NCI-H2196 (cell line): ENCODE measurements around the gene PEX1.
"Not testable (repeated sequence)": the region's sequence is repeated elsewhere in the genome, so short reads cannot be mapped to it uniquely, and the experiment has no call there.

Source experiments
- DNase-seq: peaks from one replicate; lab custom pipeline; 2025; ENCODE audit not compliant: unreplicated experiment; lab: John Stamatoyannopoulos, UW

The PEX1 gene

DNA sequence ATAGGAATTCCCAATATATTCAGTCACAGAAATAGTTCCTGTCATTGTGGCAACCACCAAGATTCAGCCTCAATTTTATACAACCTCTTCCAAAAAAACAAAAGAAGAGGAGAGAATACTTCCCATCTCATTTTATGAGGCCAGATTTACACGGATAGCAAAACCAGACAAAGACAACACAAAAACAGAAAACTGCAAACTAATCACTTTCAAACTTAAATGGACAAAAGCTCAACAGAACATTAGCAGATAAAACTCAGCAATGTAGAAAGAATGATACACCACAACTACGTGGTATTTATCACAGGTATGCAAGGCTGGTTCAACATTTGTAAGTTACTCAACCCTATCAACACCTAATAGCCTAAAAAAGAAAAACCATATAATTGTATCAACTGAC lies 22.0 kb downstream of the PEX1 start:
- DNase-seq, result no peak

DNA sequence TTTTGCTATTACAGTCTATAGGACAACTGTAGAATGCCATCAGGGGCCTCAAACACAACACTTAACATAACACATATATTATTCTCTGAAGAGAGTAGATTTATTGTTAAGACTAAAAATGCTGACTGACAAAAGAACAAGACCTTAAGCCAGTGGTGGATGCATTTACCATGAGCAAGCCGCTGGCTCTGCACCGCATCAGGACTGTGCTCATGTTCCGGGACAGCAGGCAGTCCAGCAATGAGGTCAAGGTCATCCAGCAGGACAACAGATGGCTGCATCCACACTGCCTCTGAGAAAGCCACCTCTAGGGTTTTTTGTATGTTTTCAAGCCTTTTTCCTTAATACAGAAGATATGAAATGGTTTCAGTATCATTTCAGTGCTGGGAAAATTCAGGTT lies 23.8 kb downstream of the PEX1 start:
- no peak for DNase-seq

DNA sequence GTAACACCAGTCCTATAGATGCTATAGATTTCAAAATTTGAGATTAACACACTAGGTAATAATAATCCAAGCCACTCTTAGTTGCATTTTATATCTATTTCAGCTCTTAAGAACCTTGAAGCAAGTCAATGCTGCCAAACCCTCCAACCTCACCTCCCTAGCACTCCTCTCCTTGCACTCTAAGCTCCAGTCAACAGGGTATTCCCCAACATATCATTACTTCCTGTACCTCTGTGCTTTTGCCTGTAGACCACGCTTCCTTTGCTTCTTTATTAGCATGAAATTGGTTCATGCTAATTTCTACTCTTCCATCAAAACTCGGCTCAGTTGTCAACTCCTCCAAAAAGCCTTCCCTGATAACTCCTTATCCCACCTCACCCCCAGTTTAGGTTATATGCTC lies 24.6 kb downstream of the PEX1 start:
- DNase-seq, result no peak

DNA sequence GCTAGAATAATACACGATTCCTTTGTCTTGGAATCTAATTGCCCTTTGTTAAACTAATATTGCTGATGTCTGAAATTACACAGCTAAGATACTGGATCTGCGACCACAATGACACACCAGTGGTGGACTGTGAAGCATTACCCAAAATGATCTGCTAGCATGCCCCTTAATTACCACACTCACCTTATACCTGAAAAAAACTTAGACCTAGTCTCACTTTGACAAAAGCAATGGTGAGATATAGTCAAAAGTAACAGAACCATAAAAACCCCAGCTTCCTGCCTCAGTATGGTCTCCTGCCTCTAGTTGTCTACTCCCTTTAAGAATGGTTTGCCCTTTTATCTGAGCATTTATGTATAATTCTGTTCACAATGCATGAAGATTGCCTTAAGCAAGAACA lies 29.8 kb downstream of the PEX1 start:
- no peak for DNase-seq

DNA sequence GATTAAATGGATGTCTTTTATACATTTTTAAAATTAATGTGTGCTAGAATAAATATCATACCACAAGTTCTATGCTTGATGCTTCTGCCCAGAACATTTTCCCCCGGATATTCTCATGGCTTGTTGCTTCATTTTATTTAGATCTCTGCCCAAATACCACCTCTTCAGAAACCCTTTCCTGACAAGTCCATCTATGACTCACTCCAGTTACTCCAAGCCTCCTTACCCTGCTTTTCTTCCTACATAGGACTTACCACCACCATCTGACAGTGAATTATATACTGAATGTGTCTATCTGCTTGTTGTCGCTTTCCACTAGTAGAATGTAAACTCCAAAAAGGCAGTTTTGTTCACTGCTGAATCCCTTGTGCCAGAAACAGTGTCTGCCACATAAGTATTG lies 31.4 kb downstream of the PEX1 start:
- DNase-seq, result no peak

DNA sequence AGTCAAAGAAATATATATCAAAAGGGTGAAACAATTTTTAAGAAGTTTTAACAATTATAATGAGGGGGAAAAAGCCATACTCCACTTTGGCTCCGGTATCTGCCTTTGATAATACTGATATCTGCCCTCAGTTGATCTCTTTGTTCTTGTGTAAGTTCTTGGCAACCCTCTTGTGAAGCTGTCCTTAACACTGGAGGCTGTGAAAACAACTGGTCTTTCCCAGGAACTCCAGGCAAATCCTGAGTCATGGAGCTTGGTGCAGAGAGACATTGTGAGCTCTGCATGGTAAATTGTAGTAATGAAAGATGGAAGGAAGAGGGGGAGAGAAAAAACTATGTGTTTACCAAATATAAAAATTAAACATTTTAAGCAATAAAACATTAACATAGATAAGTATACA lies 38.7 kb downstream of the PEX1 start:
- DNase-seq, result no peak

DNA sequence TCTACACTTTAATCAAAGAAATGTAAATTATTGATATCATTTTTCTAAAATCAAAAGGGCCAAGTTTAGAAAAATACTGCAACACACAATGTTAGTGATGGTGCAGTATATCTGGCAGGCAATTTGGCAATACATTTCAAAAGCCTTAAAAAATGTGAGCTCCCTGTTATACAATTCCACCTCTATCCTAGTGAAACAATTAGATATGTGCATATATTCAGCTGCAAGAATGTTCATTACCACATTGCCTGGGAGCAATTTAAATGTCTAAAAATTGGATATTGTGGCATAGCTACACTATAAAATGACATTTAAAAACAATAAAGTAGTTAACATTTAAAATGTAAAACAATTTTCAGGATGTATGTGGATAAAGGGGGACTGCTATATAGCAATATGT lies 40.5 kb downstream of the PEX1 start:
- DNase-seq, result no peak

DNA sequence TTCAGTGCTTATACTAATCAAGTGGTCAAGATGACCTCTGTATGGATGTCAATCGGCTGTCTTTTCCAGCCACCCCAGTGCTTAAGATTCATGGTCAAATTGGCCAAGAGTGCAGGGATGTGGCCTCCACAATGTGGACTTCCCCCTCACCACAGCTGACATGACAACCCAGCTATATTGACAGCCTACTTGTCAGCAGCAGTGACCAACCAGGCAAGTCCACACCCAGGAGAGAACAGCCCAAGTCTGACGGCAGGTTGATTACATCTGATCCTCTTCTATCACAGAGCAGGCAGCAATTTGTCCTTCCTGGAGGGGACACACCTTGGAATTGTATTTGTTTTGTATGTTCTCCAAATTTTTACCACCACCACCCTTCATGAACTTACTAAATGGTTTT lies 42.3 kb downstream of the PEX1 start:
- no peak for DNase-seq

DNA sequence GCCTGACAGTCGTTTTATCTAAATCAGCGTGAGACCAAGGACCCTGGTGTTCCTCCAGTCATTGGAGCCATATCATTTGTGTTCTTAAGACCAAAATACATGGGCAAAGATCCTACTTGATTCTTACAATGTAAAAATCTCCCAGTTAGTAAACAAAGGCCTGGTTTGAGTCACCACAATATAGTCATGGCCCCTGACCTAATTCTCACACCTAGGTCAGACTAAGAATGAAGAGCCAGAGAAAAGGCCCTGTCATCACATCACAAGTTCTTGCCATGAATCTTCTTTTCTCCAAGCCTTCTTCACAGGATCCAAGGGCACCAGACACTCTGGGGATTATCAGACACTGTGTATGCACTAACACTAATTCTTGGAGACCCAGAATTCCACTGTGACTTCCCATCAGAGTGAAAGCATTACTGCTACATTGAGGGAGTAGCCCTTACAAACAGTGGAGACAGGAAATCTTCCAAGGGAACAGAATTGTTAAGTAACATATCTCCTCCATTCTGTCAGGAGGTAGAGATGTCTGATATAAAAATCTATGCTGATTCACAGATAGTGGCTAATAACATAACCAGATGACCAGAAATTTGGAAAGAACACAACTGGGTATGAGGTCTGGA lies 42.9 kb downstream of the PEX1 start:
- no peak for DNase-seq

DNA sequence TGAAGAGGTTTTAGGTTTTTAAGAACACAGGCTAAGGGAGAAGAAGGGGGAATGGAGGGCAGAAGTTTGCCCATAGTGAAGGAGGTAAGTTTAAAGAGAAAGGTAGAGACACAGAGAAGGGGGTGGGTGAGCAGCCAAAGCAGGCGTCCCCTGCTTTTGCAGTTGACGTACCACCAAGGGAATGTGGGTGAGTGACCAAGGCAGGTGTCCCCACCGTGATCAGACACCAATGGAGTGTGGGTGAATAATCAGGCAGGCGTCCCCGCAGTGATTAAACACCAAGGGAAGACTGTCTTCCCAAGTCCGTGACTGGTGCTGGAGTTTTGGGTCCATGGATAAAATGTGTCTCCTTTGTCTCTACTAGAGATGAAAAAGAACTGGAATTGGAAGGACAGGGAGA lies 44.1 kb downstream of the PEX1 start:
- not testable (repeated sequence) for DNase-seq

DNA sequence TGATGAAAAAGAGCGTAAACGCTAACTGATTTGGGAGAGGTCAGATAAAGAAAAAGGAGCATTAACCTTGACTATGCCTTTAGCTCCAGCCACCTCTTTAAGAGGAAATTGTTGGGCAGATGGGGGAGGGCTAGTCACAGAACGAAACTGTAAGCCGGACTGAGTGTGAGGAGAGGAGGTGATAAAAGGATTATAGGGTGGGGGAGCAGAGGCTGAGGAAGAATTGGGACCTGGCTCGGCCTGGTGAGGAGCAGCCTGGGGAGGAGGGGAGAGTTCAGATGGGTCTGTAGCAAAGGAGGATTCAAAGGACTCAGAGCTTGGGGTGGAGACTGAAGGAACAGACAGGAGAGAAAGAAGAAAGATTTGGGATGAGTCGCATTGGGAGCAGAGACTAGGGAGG lies 44.7 kb downstream of the PEX1 start:
- not testable (repeated sequence) for DNase-seq

DNA sequence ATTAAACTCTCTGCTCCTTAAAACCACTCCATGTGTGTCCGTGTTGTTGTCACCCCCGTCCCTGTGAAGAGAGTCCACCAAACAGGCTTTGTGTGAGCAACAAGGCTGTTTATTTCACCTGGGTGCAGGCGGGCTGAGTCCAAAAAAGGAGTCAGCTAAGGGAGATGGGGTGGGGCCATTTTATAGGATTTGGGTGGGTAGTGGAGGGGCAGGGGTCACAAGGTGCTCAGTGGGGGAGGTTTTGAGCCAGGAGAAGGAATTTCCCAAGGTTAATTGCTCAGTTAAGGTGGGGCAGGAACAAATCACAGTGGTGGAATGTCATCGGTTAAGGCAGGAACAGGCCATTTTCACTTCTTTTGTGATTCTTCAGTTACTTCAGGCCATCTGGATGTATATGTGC lies 49.2 kb downstream of the PEX1 start:
- DNase-seq, result not testable (repeated sequence)

DNA sequence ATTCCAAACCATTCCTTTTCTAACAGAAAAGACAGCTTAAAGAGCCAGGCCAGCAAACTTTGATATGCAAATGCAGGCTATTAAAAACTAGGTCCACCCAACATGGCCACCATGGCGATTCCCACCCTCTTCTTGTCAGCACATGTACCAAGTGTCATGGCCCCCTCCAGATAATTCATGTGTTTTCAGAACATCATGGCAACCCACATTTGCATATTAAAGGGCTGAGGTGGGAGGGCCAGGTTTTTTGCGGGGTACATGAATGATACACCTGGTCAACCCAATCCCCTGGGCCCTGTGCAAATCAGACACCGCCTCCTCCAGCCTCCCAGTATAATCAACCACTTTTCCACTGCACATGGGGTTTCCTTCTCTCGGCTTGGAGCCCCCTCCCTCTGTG lies 49.6 kb downstream of the PEX1 start:
- DNase-seq, result no peak

DNA sequence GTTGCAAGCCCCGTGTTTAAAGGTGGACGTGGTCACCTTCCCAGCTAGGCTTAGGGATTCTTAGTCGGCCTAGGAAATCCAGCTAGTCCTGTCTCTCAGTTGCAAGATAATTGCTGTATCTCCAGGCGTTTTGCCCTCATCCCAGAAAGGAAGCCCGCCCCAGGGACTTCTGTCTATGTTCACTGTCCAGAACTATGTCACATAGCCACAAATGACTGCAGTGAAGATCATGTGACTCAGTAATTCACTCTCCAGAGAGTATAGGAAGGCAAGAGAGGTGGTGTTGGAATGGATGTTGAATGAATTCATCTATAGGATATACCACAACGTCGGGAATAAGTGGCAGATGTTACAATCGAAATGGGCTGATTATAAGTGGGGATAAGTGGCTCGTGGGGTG lies 50.2 kb downstream of the PEX1 start:
- DNase-seq, result no peak

DNA sequence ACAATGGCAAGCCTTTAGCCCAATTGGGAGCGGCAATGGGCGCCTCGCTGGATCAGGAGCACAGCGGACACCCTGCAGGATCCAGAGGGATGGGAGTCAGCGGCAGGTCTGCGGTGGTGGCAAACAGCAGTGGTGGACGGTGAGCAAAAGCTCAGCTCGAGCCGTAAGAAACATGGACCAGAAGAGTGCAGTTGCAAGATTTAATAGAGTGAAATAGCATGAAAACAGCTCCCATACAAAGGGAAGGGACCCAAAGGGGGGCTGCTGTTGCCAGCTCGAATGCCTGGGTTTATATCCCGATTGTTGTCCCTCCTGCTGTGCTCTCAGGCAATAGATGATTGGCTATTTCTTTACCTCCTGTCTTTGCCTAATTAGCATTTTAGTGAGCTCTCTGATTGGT lies 50.6 kb downstream of the PEX1 start, which contains the start of gene ERVW-1:
TSS of gene ERVW-1 (minus strand) at position 266 of the 400 bp plus-strand sequence. CDS start 7,565 bp downstream, outside the sequence.
- DNase-seq, result not testable (repeated sequence)

DNA sequence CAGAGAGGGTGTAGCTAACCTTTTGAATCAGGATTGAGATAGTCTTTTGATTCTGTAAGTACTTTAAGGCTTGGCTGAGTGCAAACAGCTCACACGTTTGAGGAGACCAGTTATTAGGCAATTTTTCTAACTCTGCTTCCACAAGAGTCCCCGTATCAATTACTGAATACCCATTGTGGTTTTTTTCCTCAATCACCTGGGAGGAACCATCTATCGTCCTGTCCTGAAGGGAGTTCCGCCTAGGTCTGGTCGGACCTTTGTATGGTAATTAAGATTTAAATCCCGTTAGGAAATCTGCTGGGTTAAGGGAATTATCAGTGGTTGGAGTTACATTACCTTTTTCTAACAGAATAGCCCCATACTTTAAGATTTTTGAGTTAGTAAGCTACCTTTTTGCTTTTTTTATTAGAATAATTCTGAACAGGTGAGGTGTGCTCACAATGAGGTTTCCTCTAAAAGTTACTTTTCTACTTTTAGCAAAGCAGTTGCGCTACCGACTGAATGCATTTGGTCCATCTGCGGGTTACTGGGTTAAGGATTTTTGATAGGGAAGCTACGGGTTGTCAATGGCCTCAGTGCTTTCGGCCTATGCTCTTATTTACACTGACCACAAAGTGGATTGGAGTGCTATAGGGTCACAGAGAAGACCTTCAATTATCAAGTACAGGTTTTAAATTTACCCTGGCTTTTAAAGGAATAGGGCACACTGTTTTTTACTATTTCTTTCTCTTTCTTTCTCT lies 52.3 kb downstream of the PEX1 start:
- not testable (repeated sequence) for DNase-seq

DNA sequence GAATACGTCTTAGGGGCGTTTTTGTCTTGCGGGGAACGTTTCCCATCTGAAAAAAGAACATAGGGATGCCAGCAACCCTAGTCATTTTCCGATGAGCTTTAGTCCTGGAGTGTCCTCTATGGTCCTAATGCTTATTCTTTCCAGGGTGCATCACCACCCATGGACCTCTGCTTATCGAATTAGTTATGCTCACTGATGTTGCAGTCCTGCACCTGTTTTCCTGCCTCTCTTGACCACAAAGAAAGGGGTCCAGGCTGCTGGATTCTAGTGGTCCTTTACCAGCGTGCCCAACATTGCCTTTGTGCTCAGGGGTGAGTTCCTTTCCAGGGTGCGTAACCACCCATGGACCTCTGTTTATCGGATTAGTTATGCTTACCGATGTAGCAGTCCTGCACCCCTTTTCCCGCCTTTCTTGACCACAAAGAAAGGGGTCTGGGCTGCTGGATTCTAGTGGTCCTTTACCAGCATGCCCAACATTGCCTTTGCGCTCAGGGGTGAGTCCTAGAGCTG lies 53.0 kb downstream of the PEX1 start:
- DNase-seq, result not testable (repeated sequence)

DNA sequence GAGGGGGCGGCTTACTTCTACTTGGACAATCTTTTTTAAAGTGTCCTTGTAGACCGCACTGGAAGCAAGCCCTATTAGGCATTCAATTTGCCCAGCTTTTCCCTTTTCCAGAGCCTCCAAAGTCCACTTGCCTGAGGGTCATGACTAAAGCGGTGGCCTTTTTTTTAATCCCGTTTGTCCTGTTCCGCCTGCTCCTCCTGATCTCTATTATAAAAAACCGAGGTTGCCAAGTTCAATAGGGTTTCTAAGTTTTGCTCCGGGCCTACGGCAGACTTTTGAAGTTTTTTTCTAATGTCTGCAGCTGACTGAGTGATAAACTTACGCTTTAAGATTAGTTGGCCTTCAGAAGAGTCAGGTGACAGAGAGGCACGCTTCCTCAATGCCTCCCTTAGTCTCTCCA lies 54.3 kb downstream of the PEX1 start:
- DNase-seq, result not testable (repeated sequence)

DNA sequence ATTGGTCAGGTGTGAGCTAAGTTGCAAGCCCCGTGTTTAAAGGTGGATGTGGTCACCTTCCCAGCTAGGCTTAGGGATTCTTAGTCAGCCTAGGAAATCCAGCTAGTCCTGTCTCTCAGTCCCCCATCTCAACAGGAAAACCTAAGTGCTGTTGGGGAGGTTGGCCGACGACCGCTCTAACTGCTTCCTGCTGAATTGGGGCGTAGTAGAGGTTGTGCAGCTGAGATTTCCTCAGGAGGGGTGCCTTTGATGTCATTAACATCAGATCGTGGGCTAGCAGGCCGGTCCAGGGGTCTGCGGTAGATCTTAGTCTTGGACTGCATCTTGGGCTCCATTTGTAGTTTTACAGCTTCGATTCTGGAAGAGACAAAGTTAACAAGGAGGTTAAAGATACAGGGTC lies 59.7 kb downstream of the PEX1 start:
- not testable (repeated sequence) for DNase-seq

DNA sequence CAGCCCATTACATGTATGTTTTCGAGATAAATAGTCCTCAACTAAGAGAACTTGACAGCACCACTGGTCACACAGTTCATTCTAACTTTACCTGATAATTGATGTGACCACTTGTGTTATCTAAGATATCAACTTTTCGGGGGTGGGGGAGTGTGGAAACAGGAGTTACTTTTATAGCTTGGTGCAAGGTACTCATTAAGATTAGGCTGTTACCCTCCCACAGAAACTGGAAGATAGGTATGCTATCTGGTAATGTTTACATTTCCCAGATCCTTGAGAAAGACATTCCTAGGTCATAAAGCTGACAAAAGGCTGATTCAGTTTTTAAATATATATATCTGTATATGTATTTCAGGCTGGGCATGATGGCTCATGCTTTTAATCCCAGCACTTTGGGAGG lies 61.6 kb downstream of the PEX1 start:
- DNase-seq, result no peak

DNA sequence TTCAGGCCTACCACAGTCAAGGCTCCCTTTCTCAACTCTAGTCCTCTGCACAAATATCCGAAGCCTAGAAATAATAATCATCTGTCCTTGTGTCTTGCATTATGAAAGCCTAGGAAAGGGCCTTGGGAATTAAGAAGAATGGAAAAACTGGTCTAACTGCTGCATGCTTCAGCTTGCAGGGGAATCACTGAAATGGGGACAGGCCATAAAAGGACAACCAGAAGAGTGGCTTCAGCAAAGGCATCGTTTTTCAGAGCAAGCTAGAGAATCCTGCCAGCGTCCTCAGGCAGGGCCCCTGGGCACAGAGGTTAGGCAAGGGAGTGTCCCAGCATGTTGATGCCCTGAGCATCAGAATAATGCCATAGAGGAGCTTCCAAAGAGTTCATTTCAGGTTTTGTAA lies 63.8 kb downstream of the PEX1 start:
- DNase-seq, result no peak

DNA sequence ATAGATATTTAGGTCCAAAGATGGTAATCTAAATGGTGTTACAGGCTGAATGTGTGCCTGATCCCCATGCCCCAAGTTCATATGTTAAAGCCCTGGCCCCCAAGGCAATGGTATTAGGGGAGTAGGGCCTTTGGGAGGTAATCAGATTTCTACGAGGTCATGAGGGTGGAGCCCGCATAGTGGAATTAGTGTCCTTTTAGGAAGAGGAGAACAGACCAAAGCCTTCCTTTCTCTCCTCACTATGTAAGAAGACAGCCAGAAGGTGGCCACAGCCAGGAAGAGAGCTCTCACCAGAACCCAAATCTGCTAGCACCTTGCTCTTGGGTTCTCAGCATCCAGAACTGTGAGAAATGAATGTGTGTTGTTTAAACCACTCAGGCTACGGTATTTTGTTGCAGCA lies 65.8 kb downstream of the PEX1 start:
- DNase-seq, result no peak
